PC-9 (cell line): ENCODE measurements around the gene TULP4. TPM values are rescaled to one million over a fixed set of nuclear protein-coding genes. Genes with fewer than 3 reads are reported as not detected.

Source experiments
- BruUV-seq: library from RNA; stranded (reverse); fragments of 400-500 nt; replicated peaks from 2 replicates; lab custom pipeline; 2021; lab: Mats Ljungman, UMichigan
- CTCF ChIA-PET: fragments of 300-600 bp; sonication (Branson Sonifier 250); formaldehyde crosslinking; loops from one replicate; lab custom pipeline; 2022; ENCODE audit warnings: antibody characterized with exemption; lab: Charles Lee
- POLR2A ChIA-PET: fragments of 300-600 bp; sonication (Branson Sonifier 250); formaldehyde crosslinking; loops from one replicate; lab custom pipeline; 2022; ENCODE audit warnings: antibody characterized with exemption; ENCODE audit not compliant: unreplicated experiment; lab: Charles Lee
- DNase-seq, 2 experiments: peaks; one replicate each; pipeline versions ENCODE4 v3.0.0 to v3.0.0-alpha.2; 2015 to 2022; ENCODE audit warnings: mixed read lengths in 1 of 2
- H2AFZ ChIP-seq: fragments of 200-600 bp; sonication (generic); 2 replicates; pipeline ENCODE4 v1.8.1; 2017; ENCODE audit warnings: antibody characterized with exemption
- H3F3A ChIP-seq: fragments of 200-600 bp; sonication (generic); 2 replicates; pipeline ENCODE4 v1.8.1; 2017; ENCODE audit warnings: antibody characterized with exemption, mild to moderate bottlenecking, low read depth; ENCODE audit not compliant: insufficient read depth
- H3K27ac ChIP-seq: fragments of 200-600 bp; sonication (generic); 2 replicates; pipeline ENCODE4 v1.6.1; 2016; ENCODE audit warnings: mixed run types
- H3K27me3 ChIP-seq: fragments of 200-600 bp; sonication (generic); 2 replicates; pipeline ENCODE4 v1.6.1; 2016; ENCODE audit warnings: low read depth, mixed run types; ENCODE audit not compliant: insufficient read depth
- H3K36me3 ChIP-seq: fragments of 200-600 bp; sonication (generic); 2 replicates; pipeline ENCODE4 v1.6.1; 2016; ENCODE audit warnings: low read depth, mixed run types
- H3K4me1 ChIP-seq: fragments of 200-600 bp; sonication (generic); replicated peaks from 2 replicates; pipeline ENCODE4 v1.6.1; 2016; ENCODE audit warnings: mixed run types; ENCODE audit not compliant: insufficient read depth
- H3K4me2 ChIP-seq: fragments of 200-600 bp; sonication (generic); 2 replicates; pipeline ENCODE4 v1.6.1; 2017; ENCODE audit warnings: mixed run types
- H3K4me3 ChIP-seq: fragments of 200-600 bp; sonication (generic); 2 replicates; pipeline ENCODE4 v1.6.1; 2016; ENCODE audit warnings: mixed run types
- H3K79me2 ChIP-seq: fragments of 200-600 bp; sonication (generic); 2 replicates; pipeline ENCODE4 v1.6.1; 2017; ENCODE audit warnings: low read depth, mixed run types
- H3K9me2 ChIP-seq: fragments of 200-600 bp; sonication (generic); 2 replicates; pipeline ENCODE4 v1.8.1; 2017; ENCODE audit warnings: mild to moderate bottlenecking; ENCODE audit not compliant: insufficient read depth
- H3K9me3 ChIP-seq: fragments of 200-600 bp; sonication (generic); 2 replicates; pipeline ENCODE4 v1.8.1; 2016; ENCODE audit warnings: low read depth; ENCODE audit not compliant: insufficient read depth
- H4K20me1 ChIP-seq: fragments of 200-600 bp; sonication (generic); 2 replicates; pipeline ENCODE4 v1.8.1; 2017; ENCODE audit not compliant: insufficient read depth
- CTCF ChIP-seq: fragments of 200-600 bp; sonication (generic); conservative IDR thresholded peaks from 2 replicates; pipeline ENCODE4 v1.6.1; 2017; ENCODE audit warnings: mixed run types, antibody characterized with exemption, mild to moderate bottlenecking, moderate library complexity
- EZH2 ChIP-seq: fragments of 200-600 bp; sonication (generic); IDR thresholded peaks from 2 replicates; pipeline ENCODE4 v1.8.0; 2017; ENCODE audit warnings: antibody characterized with exemption, low read depth
- intact Hi-C: fragments of 100-400 bp; cut with micrococcal nuclease; formaldehyde crosslinking; loops from one replicate; pipeline ENCODE4 v1.10.0; 2022; ENCODE audit not compliant: unreplicated experiment
- total RNA-seq: library from RNA; stranded (reverse); gene quantifications from 2 replicates; pipeline ENCODE4 v1.2.3, GENCODE V29; 2021

TULP4 gene
- total RNA-seq, 1 experiment from 2014 or later = 34.0 TPM

GRCh38 chr6:158431560-158431959 is 119.3 kb downstream of the TULP4 start:
- Histone ChIP-seq H3F3A (0 out of 2 replicates have a peak, but pooled peaks cover 5% of the 10 kb centered on the region), H3K36me3 (no peaks in the 10 kb centered on the region), H3K4me2 (no peak overlapping the region), H3K27ac (no peak overlapping the region), H3K79me2 (no peaks in the 10 kb centered on the region), H3K4me3 (no peak overlapping the region), H3K9me3 (no peaks in the 10 kb centered on the region), H2AFZ (no peak overlapping the region), H3K4me1 (no peaks in the 10 kb centered on the region), H3K27me3 (no peaks in the 10 kb centered on the region), H3K9me2 (no peaks in the 10 kb centered on the region), H4K20me1 (no peaks in the 10 kb centered on the region; the same call in 1 of the 2 replicates)
- POLR2A ChIA-PET = no interaction called here
- CTCF ChIA-PET = no interaction called here
- no peak for TF ChIP-seq CTCF
- TF ChIP-seq EZH2 = no peak
- no TSS peak for BruUV-seq
- intact Hi-C loops = no loop called here
- DNase-seq = no peak

- no peak for DNase-seq
- Histone ChIP-seq H3K4me1 (no peaks in the 10 kb centered on the region), H3K9me3 (no peaks in the 10 kb centered on the region), H3K4me3 (no peak overlapping the region), H3F3A (no peaks in the 10 kb centered on the region), H3K27me3 (no peaks in the 10 kb centered on the region), H3K27ac (no peak overlapping the region), H2AFZ (no peak overlapping the region), H4K20me1 (no peaks in the 10 kb centered on the region; the same call in 1 of the 2 replicates), H3K4me2 (no peak overlapping the region), H3K9me2 (no peaks in the 10 kb centered on the region), H3K36me3 (no peaks in the 10 kb centered on the region), H3K79me2 (no peaks in the 10 kb centered on the region)
- ChIA-PET POLR2A (no interaction called here), CTCF (no interaction called here)
- BruUV-seq = no TSS peak
- intact Hi-C loops = no loop called here
- no peak for TF ChIP-seq EZH2
- TF ChIP-seq CTCF = no peak
Observed at GRCh38 chr6:158437571-158437970, 125.3 kb downstream of the TULP4 start.

GRCh38 chr6:158438226-158438625 is 126.0 kb downstream of the TULP4 start:
- POLR2A ChIA-PET = no interaction called here
- H3K27me3 ChIP-seq = no peaks in the 10 kb centered on the region
- no peaks in the 10 kb centered on the region for H3K79me2 ChIP-seq
- CTCF ChIA-PET = no interaction called here
- no peaks in the 10 kb centered on the region for H3K9me3 ChIP-seq
- no peaks in the 10 kb centered on the region for H3K9me2 ChIP-seq
- no peaks in the 10 kb centered on the region; the same call in 1 of the 2 replicates for H4K20me1 ChIP-seq
- H3K4me1 ChIP-seq = no peaks in the 10 kb centered on the region
- no peak overlapping the region for H3K4me2 ChIP-seq
- no TSS peak for BruUV-seq
- no peaks in the 10 kb centered on the region for H3F3A ChIP-seq
- H3K36me3 ChIP-seq = no peaks in the 10 kb centered on the region
- TF ChIP-seq EZH2 (no peak), CTCF (no peak)
- no peak overlapping the region for H2AFZ ChIP-seq
- no peak for DNase-seq
- H3K4me3 ChIP-seq = no peak overlapping the region
- intact Hi-C loops = no loop called here
- H3K27ac ChIP-seq = no peak overlapping the region
